Measurements from ENCODE around the gene ZNF367.

DNA sequence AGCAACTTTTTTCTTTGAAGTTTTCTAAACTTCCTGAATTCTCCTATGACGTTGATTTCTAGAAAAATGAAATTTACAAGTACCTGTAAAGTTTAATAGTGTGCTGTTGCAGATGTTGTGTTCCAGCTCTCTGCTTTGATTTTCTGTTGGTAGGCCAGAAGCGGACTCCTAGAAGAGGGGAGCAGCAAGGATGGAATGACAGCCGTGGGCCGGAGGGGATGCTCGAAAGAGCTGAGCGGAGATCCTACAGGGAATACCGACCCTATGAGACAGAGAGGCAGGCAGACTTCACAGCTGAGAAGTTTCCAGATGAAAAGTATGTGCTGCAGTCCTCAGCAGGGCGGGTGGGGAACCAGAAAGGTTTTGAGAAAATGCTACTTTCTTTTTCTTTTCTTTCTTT lies 40.1 kb upstream of the ZNF367 start:
- TF ChIP-seq EZH2 (IDR thresholded peaks at IDR 0.05): no peak
- TF ChIP-seq POLR2AphosphoS5 (IDR thresholded peaks at IDR 0.05; ENCODE audit: borderline replicate concordance, low read depth, low read length): no peak
